Right lobe of liver (tissue), 6 donors: ENCODE data around the gene CAMTA1. TPM values are rescaled to one million over a fixed set of nuclear protein-coding genes. Genes with fewer than 3 reads are reported as not detected.

Experiments
- ATAC-seq, 4 donors: fragments of 200-7000 bp; cut with Tn5 transposase; one replicate each; pipeline ENCODE4 v1.9.1; 2020; ENCODE audit warnings: mild to moderate bottlenecking in 4 of 4, moderate library complexity in 4 of 4
- DNase-seq, 3 donors: peaks; one replicate each; pipeline ENCODE4 v3.0.0-alpha.2; 2020
- H3K27ac ChIP-seq, 3 donors: fragments of 200-600 bp; one replicate each; pipeline ENCODE4 v1.8.0; 2022
- H3K27me3 ChIP-seq, 2 donors: fragments of 200-600 bp; one replicate each; pipeline ENCODE4 v1.8.0; 2022
- H3K36me3 ChIP-seq, 4 donors: fragments of 200-600 bp; sonication (generic) in 1 of 4; one replicate each; pipeline versions ENCODE4 v1.5.1 to v1.8.0; 2017 to 2022; ENCODE audit warnings: control low read depth in 1 of 4
- H3K4me1 ChIP-seq, 4 donors: fragments of 200-600 bp; sonication (generic) in 1 of 4; one replicate each; pipeline versions ENCODE4 v1.5.1 to v1.8.0; 2017 to 2022; ENCODE audit warnings: control low read depth in 1 of 4
- H3K4me3 ChIP-seq, 3 donors: fragments of 200-600 bp; one replicate each; pipeline ENCODE4 v1.8.0; 2022
- H3K9me3 ChIP-seq, 4 donors: fragments of 200-600 bp; sonication (generic) in 1 of 4; one replicate each; pipeline versions ENCODE4 v1.5.1 to v1.8.0; 2017 to 2022; ENCODE audit warnings: control low read depth in 1 of 4
- POLR2A ChIP-seq: fragments of 450-650 bp; IDR thresholded peaks from one replicate; pipeline ENCODE4 v1.6.1; 2017; ENCODE audit warnings: antibody characterized with exemption, mild to moderate bottlenecking
- WGBS: methylation state at CpG from one replicate; pipeline ENCODE4 v1.1.6; 2018; ENCODE audit warnings: low coverage, low lambda C conversion rate; ENCODE audit not compliant: insufficient coverage; ENCODE audit errors: missing lambda C conversion rate; 5-methylcytosine and 5-hydroxymethylcytosine counted together
- intact Hi-C, 2 donors: fragments of 100-400 bp; cut with DNase I; formaldehyde crosslinking; loops; one replicate each; pipeline versions ENCODE4 v1.11.2 to v1.14.1; 2022
- total RNA-seq, 6 experiments: library from RNA; depleted of rRNA in 2 of 6; stranded (reverse); fragments of >200 nt in 2 of 6; fragmentation: NEBNext Ultra II Directional in 3 of 6; extraction: Animal tissue kit (Norgen Biotek cat#: 25700) in 3 of 6; gene quantifications; one replicate each; pipeline versions ENCODE4 v1.1.0 to v1.2.4, GENCODE V29; 2016 to 2023
- TF ChIP-seq, protein P1 (sequence below), 4 donors: fragments of 200-600 bp in 3 of 4; fragments of 450-650 bp in 1 of 4; IDR thresholded peaks; one replicate each; pipeline versions ENCODE4 v1.5.1 to v1.8.0; 2016 to 2022; ENCODE audit warnings: antibody characterized with exemption in 4 of 4, mild to moderate bottlenecking in 2 of 4
- donor health status: DM: no; HTN: yes; CAD: no.
- donor health status: DM: no; HTN: no; CAD: no.
- donor health status: DM: no; HTN: no; CAD: no.
- donor health status: DM: no; HTN: yes; CAD: no.
- donor health status: DM: no; HTN: yes; CAD: no.

Gene CAMTA1
- total RNA-seq, 6 experiments from 2014 or later: 32.3 to 49.4 (median 37.2) TPM

DNA sequence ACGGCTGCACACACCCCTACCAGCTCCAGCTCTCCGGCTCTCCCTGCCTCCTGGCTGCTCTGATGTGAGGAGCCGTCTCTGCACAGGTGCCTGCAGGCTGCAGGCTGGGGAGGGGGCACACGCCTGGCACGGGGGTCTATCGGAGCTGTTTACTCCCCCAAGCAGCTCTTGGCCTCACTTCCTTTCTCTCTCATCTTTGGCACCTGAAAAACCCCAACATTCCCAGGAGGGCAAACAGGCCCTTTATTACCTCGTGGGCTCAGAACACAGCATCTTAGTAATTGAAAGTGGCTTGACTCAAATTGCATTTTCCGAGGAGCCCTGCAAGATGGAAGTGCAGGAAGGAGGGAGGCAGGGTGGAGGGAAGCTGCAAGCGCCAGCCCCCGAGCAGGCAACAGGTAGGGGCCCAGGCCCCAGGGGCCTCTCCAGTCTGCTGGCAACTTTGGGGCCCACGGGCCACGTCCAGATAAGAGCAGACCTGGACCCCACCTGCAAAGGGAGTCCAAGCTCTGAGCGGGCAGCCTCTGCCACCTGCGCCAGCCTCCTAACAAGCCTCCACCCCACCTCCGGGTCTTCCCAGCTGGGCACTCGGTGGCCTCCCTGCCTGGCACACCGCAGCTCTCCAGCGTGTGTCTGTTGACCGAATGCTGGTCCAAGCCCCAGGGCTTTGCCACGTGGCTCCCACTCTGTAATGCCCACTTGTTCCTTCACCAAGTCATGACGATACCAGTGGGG is 722.2 kb downstream of the CAMTA1 start:
- H3K27ac ChIP-seq: no peak overlapping the region
- H3K4me3 ChIP-seq: no peak overlapping the region
- DNase-seq (peak in 1 of 3 donors; percentile 8), ATAC-seq (no peak)
- H3K27me3 ChIP-seq: no peaks in the 10 kb centered on the region
- intact Hi-C loops: no loop called here
- 74% methylated on average over 6 of the region's 21 CpGs for WGBS
- TF ChIP-seq POLR2A: no peak
- H3K4me1 ChIP-seq: no peaks in the 10 kb centered on the region
- H3K9me3 ChIP-seq: no peaks in the 10 kb centered on the region
- no peaks in the 10 kb centered on the region for H3K36me3 ChIP-seq

DNA sequence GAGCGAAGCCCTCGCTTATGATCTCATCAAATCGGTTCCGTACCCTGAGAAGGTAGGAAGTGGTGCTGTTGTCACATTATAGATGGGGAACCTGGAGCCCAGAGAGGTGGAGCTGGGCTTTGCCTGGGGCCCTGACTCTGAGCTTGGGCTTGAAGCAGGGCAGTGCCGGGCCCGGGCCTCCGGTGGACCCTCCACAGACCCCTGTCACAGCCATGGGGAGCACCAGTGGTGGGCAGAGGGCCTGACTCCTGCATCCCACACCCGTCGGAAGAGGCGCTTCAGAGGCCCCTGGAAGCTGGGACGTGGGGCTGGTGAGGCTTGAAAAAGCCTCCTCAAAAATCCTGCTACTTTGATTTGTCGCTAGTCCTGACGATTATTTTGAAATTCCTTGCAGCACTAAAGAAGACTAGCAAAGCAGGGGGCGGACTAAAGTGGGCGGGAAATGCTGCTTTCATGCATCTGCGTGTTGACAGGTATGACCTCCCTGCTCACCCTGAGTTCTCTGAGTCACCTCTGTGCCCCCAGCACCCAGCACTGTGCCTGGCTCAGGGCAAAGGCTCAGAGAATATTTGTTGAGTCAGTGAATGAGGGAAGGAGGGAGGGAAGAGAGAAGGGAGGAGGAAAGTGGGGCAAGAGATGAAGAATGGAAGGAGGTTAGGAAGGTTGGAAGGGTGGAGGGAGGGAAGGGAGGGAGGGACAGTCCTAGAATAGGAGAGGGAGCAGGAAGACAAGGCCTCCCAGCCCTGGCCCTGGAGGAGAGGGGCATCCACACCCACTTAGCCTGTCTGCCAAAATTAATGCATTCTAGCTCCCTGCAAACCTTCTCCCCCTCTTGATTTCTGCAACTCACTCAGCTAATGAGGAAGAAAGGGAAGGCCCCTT is 723.0 kb downstream of the CAMTA1 start:
- no peak for TF ChIP-seq POLR2A
- TF ChIP-seq, protein P1, sequence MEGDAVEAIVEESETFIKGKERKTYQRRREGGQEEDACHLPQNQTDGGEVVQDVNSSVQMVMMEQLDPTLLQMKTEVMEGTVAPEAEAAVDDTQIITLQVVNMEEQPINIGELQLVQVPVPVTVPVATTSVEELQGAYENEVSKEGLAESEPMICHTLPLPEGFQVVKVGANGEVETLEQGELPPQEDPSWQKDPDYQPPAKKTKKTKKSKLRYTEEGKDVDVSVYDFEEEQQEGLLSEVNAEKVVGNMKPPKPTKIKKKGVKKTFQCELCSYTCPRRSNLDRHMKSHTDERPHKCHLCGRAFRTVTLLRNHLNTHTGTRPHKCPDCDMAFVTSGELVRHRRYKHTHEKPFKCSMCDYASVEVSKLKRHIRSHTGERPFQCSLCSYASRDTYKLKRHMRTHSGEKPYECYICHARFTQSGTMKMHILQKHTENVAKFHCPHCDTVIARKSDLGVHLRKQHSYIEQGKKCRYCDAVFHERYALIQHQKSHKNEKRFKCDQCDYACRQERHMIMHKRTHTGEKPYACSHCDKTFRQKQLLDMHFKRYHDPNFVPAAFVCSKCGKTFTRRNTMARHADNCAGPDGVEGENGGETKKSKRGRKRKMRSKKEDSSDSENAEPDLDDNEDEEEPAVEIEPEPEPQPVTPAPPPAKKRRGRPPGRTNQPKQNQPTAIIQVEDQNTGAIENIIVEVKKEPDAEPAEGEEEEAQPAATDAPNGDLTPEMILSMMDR (IDR thresholded peaks at IDR 0.05): no peak
- Histone ChIP-seq H3K4me1 (no peaks in the 10 kb centered on the region), H3K9me3 (no peaks in the 10 kb centered on the region), H3K27ac (no peak overlapping the region), H3K27me3 (no peaks in the 10 kb centered on the region), H3K36me3 (no peaks in the 10 kb centered on the region), H3K4me3 (no peak overlapping the region)
- intact Hi-C loops: no loop called here
- DNase-seq (no peak), ATAC-seq (no peak)
- 89% methylated on average over 14 of the region's 16 CpGs for WGBS

DNA sequence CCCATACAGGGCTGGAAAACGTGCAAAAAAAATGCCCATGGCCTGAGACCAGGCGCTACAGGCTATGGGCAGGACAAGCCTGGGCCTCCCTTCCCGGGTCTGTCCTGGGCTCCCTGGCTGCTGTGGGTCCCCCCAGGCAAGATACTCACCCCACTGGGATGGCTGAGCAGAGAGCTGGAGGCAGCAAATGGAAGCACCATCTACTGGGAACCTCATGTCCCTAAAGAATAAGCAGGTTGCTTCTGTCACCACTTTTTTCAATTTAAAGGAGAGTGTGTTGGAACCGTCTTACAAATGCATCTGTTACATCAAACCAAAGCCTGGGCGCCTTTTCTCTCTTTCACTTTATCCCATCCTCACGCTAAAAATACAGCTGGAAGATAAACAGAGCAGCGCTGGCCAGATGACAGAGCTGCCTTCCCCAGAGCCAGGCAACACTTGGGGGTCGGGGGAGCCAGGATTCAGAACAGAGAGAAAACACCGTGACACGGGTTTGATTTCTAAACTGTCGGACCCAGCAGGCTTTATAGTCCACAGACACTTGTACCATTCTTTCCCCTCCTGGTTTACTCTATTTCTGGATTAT is 723.8 kb downstream of the CAMTA1 start:
- Histone ChIP-seq H3K27me3 (no peaks in the 10 kb centered on the region), H3K4me1 (no peaks in the 10 kb centered on the region), H3K27ac (no peak overlapping the region), H3K36me3 (no peaks in the 10 kb centered on the region), H3K9me3 (no peaks in the 10 kb centered on the region), H3K4me3 (no peak overlapping the region)
- ATAC-seq (no peak), DNase-seq (no peak)
- TF ChIP-seq, protein P1 (IDR thresholded peaks at IDR 0.05): no peak
- no peak for TF ChIP-seq POLR2A
- 71% methylated on average over 9 of the region's 11 CpGs for WGBS
- intact Hi-C loops: no loop called here

DNA sequence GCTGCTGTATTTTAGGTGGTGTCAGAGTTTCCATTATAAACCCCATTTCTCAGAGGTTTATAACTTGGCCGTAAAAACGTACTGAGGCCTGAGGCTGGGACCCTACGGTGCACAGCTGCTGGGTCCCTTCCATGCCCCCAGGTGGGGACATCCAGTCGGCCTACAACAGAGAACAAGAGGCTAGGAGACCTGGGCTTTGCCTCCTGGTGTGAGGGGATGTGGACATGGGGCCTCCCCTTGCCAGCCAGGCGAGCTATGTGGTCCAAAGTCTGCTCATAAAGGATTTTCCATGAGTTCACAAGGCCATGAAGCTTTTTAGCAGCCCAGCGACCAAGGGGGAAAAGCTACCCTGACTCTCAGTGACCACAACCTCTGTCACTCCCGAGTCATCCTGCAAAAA is 724.3 kb downstream of the CAMTA1 start:
- H3K36me3 ChIP-seq: no peaks in the 10 kb centered on the region
- no peaks in the 10 kb centered on the region for H3K4me1 ChIP-seq
- H3K27me3 ChIP-seq: no peaks in the 10 kb centered on the region
- ATAC-seq: no peak
- no peak overlapping the region for H3K4me3 ChIP-seq
- intact Hi-C loops: no loop called here
- WGBS: 60% methylated on average over 6 of the region's 7 CpGs
- TF ChIP-seq POLR2A: no peak
- TF ChIP-seq, protein P1 (IDR thresholded peaks at IDR 0.05): no peak
- no peak overlapping the region for H3K27ac ChIP-seq
- H3K9me3 ChIP-seq: no peaks in the 10 kb centered on the region
- no peak for DNase-seq
